ENCODE results near the gene STK4. TPM values are rescaled to one million over a fixed set of nuclear protein-coding genes. Genes with fewer than 3 reads are reported as not detected.

STK4 gene
- total and polyA plus RNA-seq, 2 of the 4 experiments (the other 2 are of a cell fraction), result 10.2 to 22.2 TPM

GRCh38 chr20:45052698-45053429 lies 86.6 kb downstream of the STK4 start:
- Histone ChIP-seq H2BK5ac (ENCODE audit: low read depth, low read length, poor library complexity, severe bottlenecking) (peak overlapping the region; percentile 85), H2BK15ac (ENCODE audit: low read depth, low read length) (no peak overlapping the region; the same call in 2 of the 3 replicates), H3K56ac (ENCODE audit: extremely low read depth, insufficient read depth, low read length) (0 out of 2 replicates have a peak overlapping the region, but pooled peaks have one; percentile 45), H3K4ac (ENCODE audit: low read depth, low read length) (peak overlapping the region; percentile 26; the same call in 1 of the 2 replicates), H2AK9ac (replicated peaks; ENCODE audit: low read depth, low read length, poor library complexity) (no peak overlapping the region), H3K14ac (replicated peaks; ENCODE audit: low read depth, low read length) (no peak overlapping the region; the same call in 1 of the 2 replicates), H3K4me2 (ENCODE audit: low read depth, low read length) (peak overlapping the region; percentile 58; the same call in 1 of the 2 replicates), H2AK5ac (ENCODE audit: low read depth, low read length) (no peak overlapping the region), H4K20me1 (ENCODE audit: insufficient read depth, low read length) (no peaks in the 10 kb centered on the region), H3K27ac (ENCODE audit: insufficient read depth, low read length) (peak overlapping the region; percentile 44; the same call in 1 of the 2 replicates), H3K27me3 (ENCODE audit: control insufficient read depth, insufficient read depth, low read length) (no peaks in the 10 kb centered on the region), H3K18ac (ENCODE audit: low read depth, low read length) (peak overlapping the region; percentile 70; the same call in 1 of the 2 replicates), H3K9me1 (ENCODE audit: insufficient read depth, low read length) (0 out of 2 replicates have a peak, but pooled peaks cover 5% of the 10 kb centered on the region), H3K9ac (ENCODE audit: low read depth, low read length) (no peak overlapping the region), H3K4me3 (ENCODE audit: insufficient read depth, low read depth, low read length) (no peak overlapping the region), H3K9me3 (ENCODE audit: control insufficient read depth, insufficient read depth, low read length) (no peaks in the 10 kb centered on the region), H3K36me3 (ENCODE audit: control insufficient read depth, insufficient read depth, low read length) (peaks cover 3% of the 10 kb centered on the region; the same call in 1 of the 2 replicates), H4K5ac (ENCODE audit: low read depth, low read length) (peak overlapping the region; percentile 76; the same call in 1 of the 2 replicates), H2AFZ (replicated peaks; ENCODE audit: low read length, poor library complexity) (no peak overlapping the region), H2BK120ac (ENCODE audit: low read depth, low read length) (peak overlapping the region; percentile 64; the same call in 1 of the 2 replicates), H4K91ac (ENCODE audit: insufficient read depth, low read depth, low read length) (peak overlapping the region; percentile 58), H4K8ac (ENCODE audit: low read depth in 2 of 2, low read length in 2 of 2) (peak overlapping the region; percentile 22 to 65), H3K4me1 (ENCODE audit: control insufficient read depth, insufficient read depth, low read length) (peaks cover 14% of the 10 kb centered on the region), H3K23ac (ENCODE audit: low read depth, low read length) (peak overlapping the region; percentile 29; the same call in 1 of the 2 replicates), H3K79me1 (ENCODE audit: low read depth in 1 of 2, low read length in 2 of 2) (peaks cover 11 to 20% of the 10 kb centered on the region in 2 experiments; a peak in 3 of 4 replicates), H2BK20ac (ENCODE audit: low read depth, low read length) (peak overlapping the region; percentile 58; the same call in 1 of the 2 replicates)
- intact Hi-C loops (cut with micrococcal nuclease) (loop anchor here (5.0 kb wide), 2 partner anchors 34 to 719 kb away; no protein-coding TSS in a partner anchor), in situ Hi-C loops (cut with MboI; ENCODE audit: low sequenced_read_pairs) (no loop called here), dilution Hi-C loops (cut with HindIII; ENCODE audit: low sequenced_read_pairs, unreplicated experiment) (no loop called here)
- ChIA-PET POLR2A (ENCODE audit: unreplicated experiment) (interaction anchor here (0.6 kb wide), 1 partner anchor 789 kb away, joined by 3 read pairs; no protein-coding TSS in a partner anchor), CTCF (interaction anchor here (0.6 to 3.0 kb wide), 5 partner anchors 9 to 75 kb away, joined by 3 to 18 read pairs (median 3); no protein-coding TSS in a partner anchor)
- ATAC-seq (ENCODE audit: low read depth) (peak; percentile 92), DNase-seq (peak; percentile 81)
- WGBS, 2 experiments (ENCODE audit: extremely low coverage in 2 of 2, insufficient read length in 1 of 2), result 71% methylated on average over 1 of the region's 7 CpGs; no CpG with 5 or more reads in 1 of the 2 experiments
- peak; percentile 45; the same call in 1 of the 2 replicates for TF ChIP-seq CEBPB (IDR thresholded peaks at IDR 0.05; ENCODE audit: low read depth, low read length)
- TF ChIP-seq MXI1 (IDR thresholded peaks at IDR 0.05; ENCODE audit: borderline replicate concordance, low read depth, low read length), result no peak
- no peak for TF ChIP-seq CHD1 (IDR thresholded peaks at IDR 0.05; ENCODE audit: low read depth, low read length)
- no peak for TF ChIP-seq CTCF (conservative IDR thresholded peaks at IDR 0.05; ENCODE audit: low read depth, low read length)
- TF ChIP-seq USF2 (IDR thresholded peaks at IDR 0.05; ENCODE audit: low read depth, low read length), result no peak
- no peak for TF ChIP-seq MAFK (IDR thresholded peaks at IDR 0.05; ENCODE audit: low read depth, low read length)
- BruUV-seq (replicated peaks), result no TSS peak
